22Rv1 (cell line): ENCODE results near the gene MYOCD.

ENCODE experiments used
- CTCF ChIP-seq: fragments of 450-650 bp; IDR thresholded peaks from 2 replicates; pipeline ENCODE4 v1.5.1; 2017; ENCODE audit warnings: mild to moderate bottlenecking
- ZFX ChIP-seq: fragments of 450-650 bp; IDR thresholded peaks from 2 replicates; pipeline ENCODE4 v1.6.1; 2017; ENCODE audit warnings: antibody characterized with exemption, borderline replicate concordance

GRCh38 chr17:12659500-12659899, 6.2 kb upstream of the MYOCD start:
- no peak for TF ChIP-seq CTCF
- no peak for TF ChIP-seq ZFX
